Activated naive CD4-positive, alpha-beta T cell treated with anti-CD3 and anti-CD28 coated beads, Interleukin-2, amount 50 U/mL, for 24 hours (primary cell): ENCODE data around the gene TIMM10B.

ENCODE experiments used
- H3K27ac Mint-ChIP-seq: one replicate; pipeline ENCODE4 v1.8.0; 2021; ENCODE audit warnings: mild to moderate bottlenecking, mixed read lengths
- H3K27me3 Mint-ChIP-seq: one replicate; pipeline ENCODE4 v1.8.0; 2021; ENCODE audit warnings: mixed read lengths
- H3K36me3 Mint-ChIP-seq: one replicate; pipeline ENCODE4 v1.8.0; 2021; ENCODE audit warnings: mixed read lengths
- H3K4me1 Mint-ChIP-seq: one replicate; pipeline ENCODE4 v1.8.0; 2021; ENCODE audit warnings: mixed read lengths
- H3K4me3 Mint-ChIP-seq: one replicate; pipeline ENCODE4 v1.8.0; 2021; ENCODE audit warnings: mild to moderate bottlenecking, mixed read lengths
- H3K9me3 Mint-ChIP-seq: one replicate; pipeline ENCODE4 v1.8.0; 2021; ENCODE audit warnings: mixed read lengths

TIMM10B gene, protein sequence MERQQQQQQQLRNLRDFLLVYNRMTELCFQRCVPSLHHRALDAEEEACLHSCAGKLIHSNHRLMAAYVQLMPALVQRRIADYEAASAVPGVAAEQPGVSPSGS

DNA sequence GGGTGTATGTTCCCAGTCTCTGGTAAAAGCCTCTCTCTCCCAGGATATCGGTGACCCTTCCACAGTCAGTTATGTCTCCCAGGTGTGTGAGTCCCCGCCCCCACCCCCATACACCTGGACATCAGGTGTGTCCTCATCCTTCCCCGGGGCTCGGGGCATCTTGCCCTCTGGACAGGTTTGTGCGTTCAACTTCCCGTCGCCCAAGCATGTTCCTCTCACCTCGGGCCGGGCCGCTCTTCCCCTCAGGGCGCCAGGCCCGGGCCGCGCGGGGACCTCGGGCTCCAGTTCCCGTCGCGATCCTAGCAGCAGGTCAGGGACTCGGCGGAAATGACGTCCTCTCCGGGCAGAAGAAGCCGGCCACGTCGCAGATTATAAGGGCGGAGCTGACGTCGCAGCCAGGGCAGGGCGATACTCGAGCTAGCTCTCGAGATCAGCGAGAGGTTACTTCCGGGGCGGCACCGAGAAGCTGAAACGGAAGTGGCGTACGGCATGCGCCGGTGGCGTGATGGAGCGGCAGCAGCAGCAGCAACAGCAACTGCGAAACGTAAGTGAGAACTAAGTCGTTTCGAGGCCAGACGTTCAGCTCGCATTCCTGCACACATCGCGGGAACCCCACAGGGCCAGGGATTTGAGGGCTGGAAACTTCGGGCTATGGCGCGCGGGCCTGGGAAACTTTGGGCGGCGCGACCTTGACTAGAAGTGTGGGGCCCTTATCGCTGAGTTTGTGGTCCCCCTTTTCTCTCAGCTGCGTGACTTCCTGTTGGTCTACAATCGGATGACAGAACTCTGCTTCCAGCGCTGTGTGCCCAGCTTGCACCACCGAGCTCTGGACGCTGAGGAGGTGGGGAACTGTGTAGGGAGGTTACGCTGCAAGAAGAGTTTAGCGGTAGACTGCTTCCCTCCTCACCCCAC is at the start of gene TIMM10B, which contains the start of gene ARFIP2:
TSS of gene TIMM10B (plus strand) at position 490 of the 912 bp plus-strand sequence. CDS start at position 506, 16 bp downstream.
TSS of gene ARFIP2 (minus strand) at position 320 of the 912 bp plus-strand sequence. CDS start 910 bp downstream, outside the sequence.
- no peaks in the 10 kb centered on the region for H3K9me3 Mint-ChIP-seq
- peak within 1 kb of the TSS; percentile 88 for H3K4me3 Mint-ChIP-seq
- peaks cover 13% of the 10 kb centered on the region for H3K36me3 Mint-ChIP-seq
- H3K27ac Mint-ChIP-seq = peak within 1 kb of the TSS; percentile 89
- peaks cover 34% of the 10 kb centered on the region for H3K4me1 Mint-ChIP-seq
- H3K27me3 Mint-ChIP-seq = no peaks in the 10 kb centered on the region

DNA sequence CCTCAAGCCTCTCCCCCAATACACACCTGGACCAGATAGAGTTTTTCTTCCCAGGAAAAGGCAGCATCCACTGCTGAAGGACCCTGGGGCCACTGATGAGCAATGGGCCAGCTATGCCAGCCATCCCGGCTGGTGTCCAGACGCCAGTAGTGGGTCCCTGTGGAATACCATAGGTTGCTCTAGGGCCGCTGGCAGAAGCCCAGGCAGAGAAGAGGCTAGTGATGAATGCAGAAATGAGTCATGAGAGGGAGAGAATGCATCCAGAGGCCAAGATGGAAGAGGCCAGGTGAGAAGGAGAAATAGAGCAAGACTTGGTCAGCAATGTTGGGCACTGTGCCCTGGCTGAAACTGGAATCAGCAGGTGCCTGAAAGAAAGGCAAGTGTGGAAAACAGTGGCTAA is 49.4 kb upstream of the TIMM10B start:
- Mint-ChIP-seq H3K4me1 (peaks cover 4% of the 10 kb centered on the region), H3K36me3 (no peaks in the 10 kb centered on the region), H3K27me3 (no peaks in the 10 kb centered on the region), H3K9me3 (no peaks in the 10 kb centered on the region), H3K4me3 (no peak overlapping the region), H3K27ac (no peak overlapping the region)

DNA sequence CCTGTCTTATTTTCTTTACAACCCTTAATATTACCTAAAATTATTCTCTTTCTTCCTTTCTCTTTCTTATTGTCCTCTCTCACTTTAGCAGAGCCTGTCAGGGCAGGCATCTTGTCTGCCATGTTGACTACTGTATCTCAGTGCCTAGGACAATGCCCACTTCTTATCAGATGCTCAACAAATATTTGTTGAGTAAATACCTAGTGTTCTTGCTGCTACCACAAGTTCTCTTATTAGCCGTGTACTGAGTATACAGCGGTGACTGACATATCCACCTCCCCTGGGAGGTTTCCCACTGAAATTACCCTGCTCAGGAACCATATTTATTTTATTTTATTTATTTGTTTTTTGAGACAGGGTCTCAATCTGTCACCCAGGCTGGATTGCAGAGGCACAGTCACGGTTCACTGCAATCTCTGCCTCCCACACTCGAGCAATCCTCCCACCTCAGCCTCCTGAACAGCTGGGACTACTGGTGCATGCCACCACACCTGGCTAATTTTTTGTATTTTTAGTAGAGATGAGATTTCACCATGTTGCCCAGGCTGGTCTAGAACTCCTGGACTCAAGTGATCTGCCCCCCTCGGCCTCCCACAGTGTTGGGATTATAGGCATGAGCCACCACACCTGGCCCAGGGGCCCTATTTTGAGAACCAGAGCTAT is 47.2 kb upstream of the TIMM10B start:
- H3K27ac Mint-ChIP-seq = no peak overlapping the region
- H3K9me3 Mint-ChIP-seq = no peaks in the 10 kb centered on the region
- no peaks in the 10 kb centered on the region for H3K27me3 Mint-ChIP-seq
- H3K36me3 Mint-ChIP-seq = no peaks in the 10 kb centered on the region
- H3K4me3 Mint-ChIP-seq = no peak overlapping the region
- H3K4me1 Mint-ChIP-seq = peaks cover 4% of the 10 kb centered on the region

DNA sequence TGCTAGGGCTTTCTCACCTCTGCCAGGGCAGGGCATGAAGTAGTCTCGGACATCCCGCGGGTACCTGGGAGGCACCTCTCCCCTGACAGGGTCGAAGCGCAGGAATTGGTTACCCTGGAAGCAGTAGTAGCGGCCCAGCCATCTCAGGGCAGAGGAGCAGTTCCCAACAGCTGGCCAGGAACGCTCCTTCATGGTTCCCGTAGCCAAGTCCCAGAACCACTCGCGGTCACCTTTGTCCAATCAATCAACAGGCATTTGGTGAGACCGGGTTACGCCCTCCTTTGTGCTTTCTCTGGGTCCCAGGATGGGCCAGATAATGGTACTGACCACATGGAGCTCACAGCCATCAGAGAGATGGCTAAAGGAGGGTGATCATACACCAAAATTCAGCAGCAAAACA is 43.9 kb upstream of the TIMM10B start:
- H3K4me3 Mint-ChIP-seq = no peak overlapping the region
- no peaks in the 10 kb centered on the region for H3K9me3 Mint-ChIP-seq

DNA sequence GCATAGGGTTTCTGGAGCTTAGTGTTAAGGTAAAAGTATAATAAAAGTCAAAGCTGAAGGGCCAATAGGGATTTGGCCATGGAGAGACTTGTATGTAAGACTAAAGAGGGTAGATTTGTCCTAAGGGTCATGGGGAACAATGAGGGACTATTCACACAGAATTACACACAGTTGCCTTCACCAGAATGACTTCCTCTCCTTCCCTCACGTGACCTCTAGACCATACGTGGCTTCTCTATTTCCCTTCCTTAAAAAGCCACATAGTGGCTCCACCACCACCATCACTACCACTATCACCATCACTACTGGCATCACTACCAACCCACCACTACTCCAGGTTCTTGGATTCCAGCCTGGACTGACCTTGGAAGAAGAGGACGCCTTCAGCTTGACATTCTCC is 43.3 kb upstream of the TIMM10B start:
- Mint-ChIP-seq H3K27me3 (no peaks in the 10 kb centered on the region), H3K36me3 (no peaks in the 10 kb centered on the region), H3K4me3 (no peak overlapping the region), H3K27ac (no peak overlapping the region), H3K4me1 (peaks cover 4% of the 10 kb centered on the region), H3K9me3 (no peaks in the 10 kb centered on the region)

More for the DNA sequence above, 43.9 kb upstream of the TIMM10B start:
- Mint-ChIP-seq H3K36me3 (no peaks in the 10 kb centered on the region), H3K27me3 (no peaks in the 10 kb centered on the region), H3K4me1 (peaks cover 4% of the 10 kb centered on the region), H3K27ac (no peak overlapping the region)

DNA sequence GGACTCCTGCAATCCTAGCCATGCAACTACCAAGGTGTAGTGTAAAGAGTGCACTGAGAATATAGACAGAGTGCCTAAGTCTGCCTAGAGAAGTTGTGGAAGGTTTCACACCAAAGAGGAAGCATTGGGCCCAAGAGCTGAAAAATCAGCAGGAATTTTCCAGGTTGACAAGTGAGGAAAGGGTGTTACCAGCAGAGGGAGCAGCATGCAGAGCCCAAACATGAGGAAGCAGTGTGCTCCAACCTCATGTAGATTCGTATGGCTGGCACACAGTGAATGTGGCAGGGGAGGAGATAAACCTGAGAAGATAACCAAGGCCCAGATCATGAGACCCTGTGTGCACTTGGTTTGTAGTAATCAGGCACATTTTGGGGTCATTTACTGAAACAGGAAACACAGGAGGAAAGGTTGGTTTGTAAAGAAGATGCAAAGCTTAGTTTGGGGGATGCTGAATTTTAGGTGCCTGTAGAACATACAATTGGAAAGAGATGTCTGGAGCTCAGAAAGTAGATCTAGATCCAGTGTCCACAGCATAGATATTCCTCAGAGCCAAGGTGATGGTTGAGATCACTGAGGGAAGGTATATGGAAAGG is 42.2 kb upstream of the TIMM10B start:
- Mint-ChIP-seq H3K4me1 (peaks cover 4% of the 10 kb centered on the region), H3K27ac (no peak overlapping the region), H3K9me3 (no peaks in the 10 kb centered on the region)

DNA sequence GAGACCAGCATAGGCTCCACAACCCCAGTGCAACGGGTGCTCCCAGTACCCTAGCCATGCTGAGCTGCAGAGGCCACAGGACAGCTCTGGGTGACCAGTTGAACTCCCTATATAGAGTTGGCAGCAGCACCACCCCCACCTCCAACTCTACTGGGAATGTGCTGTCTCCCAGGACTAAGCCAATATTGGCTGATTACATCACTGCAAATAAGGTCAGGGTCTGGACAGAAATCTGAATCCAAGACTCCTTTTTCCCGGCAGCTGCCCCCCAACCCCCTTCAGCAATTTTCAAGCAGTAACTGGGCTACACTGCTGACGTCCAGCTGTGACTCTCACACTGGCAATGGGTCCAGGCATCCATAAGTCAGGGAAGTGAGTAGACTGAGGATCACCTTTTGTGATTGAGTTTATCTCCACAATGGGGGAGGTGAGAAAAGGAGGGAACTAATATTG is 40.4 kb upstream of the TIMM10B start, which contains the start of gene HPX:
TSS of gene HPX (minus strand) at position 82 of the 453 bp plus-strand sequence. CDS start at position 58, 24 bp downstream.
- Mint-ChIP-seq H3K27me3 (no peaks in the 10 kb centered on the region), H3K27ac (peak within 1 kb of the TSS; percentile 14), H3K36me3 (no peaks in the 10 kb centered on the region), H3K4me1 (peaks cover 1% of the 10 kb centered on the region), H3K4me3 (no peak within 1 kb of the TSS), H3K9me3 (no peaks in the 10 kb centered on the region)

More for the DNA sequence above, 42.2 kb upstream of the TIMM10B start:
- no peaks in the 10 kb centered on the region for H3K27me3 Mint-ChIP-seq
- H3K36me3 Mint-ChIP-seq = no peaks in the 10 kb centered on the region
- H3K4me3 Mint-ChIP-seq = no peak overlapping the region

DNA sequence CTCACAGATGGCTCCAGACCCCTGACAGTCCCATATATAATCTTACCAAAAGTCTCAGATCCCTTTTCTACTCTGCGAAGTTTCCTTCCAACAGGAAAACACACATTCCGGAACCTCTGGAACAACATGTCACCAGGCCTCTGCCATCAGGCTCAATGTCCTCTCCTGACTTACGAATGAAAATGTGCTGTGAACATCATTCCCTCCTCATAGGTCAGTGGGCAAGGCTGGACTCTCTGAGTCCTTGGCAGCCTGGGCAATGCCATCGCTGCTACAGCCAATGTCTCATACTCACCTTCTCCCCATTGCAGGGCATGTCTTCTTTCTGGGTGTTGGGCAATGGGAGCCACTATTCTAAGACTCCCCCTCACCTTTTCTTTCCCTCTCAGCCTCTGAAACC is 38.9 kb upstream of the TIMM10B start:
- H3K9me3 Mint-ChIP-seq = no peaks in the 10 kb centered on the region
- H3K36me3 Mint-ChIP-seq = no peaks in the 10 kb centered on the region
- no peak overlapping the region for H3K27ac Mint-ChIP-seq
- no peaks in the 10 kb centered on the region for H3K27me3 Mint-ChIP-seq
- H3K4me3 Mint-ChIP-seq = no peak overlapping the region
- no peaks in the 10 kb centered on the region for H3K4me1 Mint-ChIP-seq

DNA sequence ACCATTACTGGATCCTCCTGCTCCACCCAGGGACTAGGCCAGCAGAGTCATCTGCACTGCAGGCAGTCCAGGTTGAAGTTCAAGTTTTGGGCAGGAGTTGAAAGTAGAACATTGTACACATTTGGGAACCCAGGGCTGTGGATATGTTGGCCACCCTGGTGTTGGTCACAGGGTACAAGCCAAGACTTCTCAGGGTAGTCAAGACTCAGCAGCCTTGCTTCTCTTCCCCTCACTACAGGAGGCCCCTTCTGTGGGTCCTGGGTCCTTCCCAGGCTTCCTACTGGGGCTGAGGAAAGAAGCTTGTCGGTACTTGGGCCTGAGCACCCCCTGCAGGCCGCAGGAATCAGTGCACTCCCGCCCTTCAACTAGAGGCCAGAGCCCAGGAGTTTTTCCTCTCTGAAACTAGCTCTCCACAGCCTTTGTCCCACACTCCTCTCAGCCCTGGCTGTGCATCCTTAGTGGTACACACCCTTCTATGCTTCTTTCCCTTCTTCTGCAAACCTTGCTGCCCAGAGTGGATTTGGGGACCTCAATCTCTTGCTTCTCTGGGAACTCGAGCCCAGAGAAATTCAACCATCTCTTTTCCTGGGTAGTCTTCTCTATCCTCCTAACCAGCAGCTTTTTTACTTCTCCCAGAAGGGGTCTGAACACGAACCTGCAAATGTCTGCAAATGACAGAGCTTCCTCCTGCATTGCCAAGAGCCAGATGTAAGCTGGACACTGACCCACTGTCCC is 37.9 kb upstream of the TIMM10B start:
- Mint-ChIP-seq H3K4me1 (no peaks in the 10 kb centered on the region), H3K27me3 (no peaks in the 10 kb centered on the region), H3K27ac (no peak overlapping the region), H3K4me3 (no peak overlapping the region), H3K9me3 (no peaks in the 10 kb centered on the region), H3K36me3 (no peaks in the 10 kb centered on the region)

DNA sequence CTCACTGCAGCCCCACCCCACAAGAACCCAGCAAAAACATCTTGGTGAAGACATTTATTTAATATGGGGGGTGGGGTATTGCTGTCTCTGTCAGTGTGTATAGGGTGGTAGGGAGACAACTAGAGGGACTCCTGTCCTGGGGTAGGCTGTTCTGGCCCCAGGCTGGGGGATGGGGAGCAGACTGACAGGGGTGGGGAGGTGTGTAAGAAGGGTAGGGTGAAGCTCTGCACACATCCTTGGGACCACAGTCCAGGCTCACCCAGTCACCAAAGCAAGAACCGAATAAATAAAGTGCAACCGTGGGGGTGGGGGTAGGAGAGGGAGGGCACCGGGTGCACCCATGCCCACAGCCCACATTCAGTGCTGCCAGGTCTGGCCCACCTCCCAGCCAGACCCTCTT is 32.7 kb upstream of the TIMM10B start:
- no peaks in the 10 kb centered on the region for H3K4me1 Mint-ChIP-seq
- no peaks in the 10 kb centered on the region for H3K9me3 Mint-ChIP-seq
- H3K27me3 Mint-ChIP-seq = no peaks in the 10 kb centered on the region
- no peaks in the 10 kb centered on the region for H3K36me3 Mint-ChIP-seq
- H3K27ac Mint-ChIP-seq = no peak overlapping the region
- no peak overlapping the region for H3K4me3 Mint-ChIP-seq

DNA sequence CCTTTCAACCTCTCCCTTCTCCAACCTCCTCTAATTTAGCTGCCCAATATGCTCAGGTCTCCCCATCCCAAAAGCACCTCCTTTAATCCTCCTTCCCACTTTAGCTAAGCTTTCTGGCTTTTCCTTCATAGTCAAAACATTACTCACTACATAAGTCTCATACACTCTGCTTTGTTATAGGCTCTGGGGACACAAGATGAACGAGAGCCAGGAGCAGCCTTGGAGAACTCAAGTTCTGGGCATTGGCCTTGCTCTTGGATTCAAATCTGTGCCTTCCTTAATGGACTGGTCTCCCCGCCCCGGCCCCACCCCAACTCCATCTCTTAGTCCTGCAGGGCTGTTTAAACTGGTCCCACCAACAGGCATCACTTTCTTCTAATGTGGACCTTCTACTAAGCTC is 29.1 kb upstream of the TIMM10B start:
- Mint-ChIP-seq H3K9me3 (no peaks in the 10 kb centered on the region), H3K27ac (no peak overlapping the region), H3K27me3 (no peaks in the 10 kb centered on the region), H3K4me3 (no peak overlapping the region), H3K4me1 (no peaks in the 10 kb centered on the region), H3K36me3 (peaks cover 3% of the 10 kb centered on the region)

DNA sequence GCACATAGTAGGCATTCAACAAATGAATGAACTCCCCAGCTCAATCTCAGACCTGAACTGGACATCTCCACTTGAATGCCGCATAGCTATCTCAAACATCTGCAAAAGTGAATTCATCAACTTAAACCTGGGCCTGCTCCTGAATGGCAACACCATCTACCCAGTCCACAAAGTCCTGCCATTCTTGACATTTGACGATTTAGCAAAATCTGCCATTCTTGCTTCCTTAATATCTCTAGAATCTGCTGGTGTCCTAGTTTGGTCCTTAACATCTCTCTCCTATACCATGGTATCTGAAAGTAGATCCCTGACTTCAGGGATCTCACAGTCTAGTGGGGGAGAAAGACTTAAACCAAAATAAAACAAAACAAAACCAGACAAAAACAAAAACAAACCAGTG is 28.1 kb upstream of the TIMM10B start:
- Mint-ChIP-seq H3K4me1 (no peaks in the 10 kb centered on the region), H3K27me3 (no peaks in the 10 kb centered on the region), H3K36me3 (peaks cover 3% of the 10 kb centered on the region), H3K27ac (no peak overlapping the region), H3K4me3 (no peak overlapping the region), H3K9me3 (no peaks in the 10 kb centered on the region)

DNA sequence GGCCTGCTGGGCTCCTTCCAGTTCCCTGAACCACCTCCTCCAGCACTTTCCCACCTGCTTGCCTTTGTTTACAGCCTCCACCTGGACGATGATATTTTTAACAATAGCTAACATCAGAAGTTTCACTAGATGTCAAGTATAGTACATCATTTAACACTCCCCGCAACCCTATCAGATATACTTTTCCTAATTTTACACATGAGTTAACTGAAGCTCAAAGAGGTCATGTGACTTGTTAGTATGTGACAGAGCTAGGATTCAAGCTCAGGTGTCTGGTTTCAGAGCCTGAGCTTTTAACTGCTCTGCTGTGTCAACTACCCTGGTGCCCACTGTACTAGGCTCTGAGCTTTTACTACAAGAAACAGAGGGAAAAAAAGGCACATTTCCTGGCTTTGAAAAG is 26.2 kb upstream of the TIMM10B start:
- H3K36me3 Mint-ChIP-seq = peaks cover 3% of the 10 kb centered on the region

DNA sequence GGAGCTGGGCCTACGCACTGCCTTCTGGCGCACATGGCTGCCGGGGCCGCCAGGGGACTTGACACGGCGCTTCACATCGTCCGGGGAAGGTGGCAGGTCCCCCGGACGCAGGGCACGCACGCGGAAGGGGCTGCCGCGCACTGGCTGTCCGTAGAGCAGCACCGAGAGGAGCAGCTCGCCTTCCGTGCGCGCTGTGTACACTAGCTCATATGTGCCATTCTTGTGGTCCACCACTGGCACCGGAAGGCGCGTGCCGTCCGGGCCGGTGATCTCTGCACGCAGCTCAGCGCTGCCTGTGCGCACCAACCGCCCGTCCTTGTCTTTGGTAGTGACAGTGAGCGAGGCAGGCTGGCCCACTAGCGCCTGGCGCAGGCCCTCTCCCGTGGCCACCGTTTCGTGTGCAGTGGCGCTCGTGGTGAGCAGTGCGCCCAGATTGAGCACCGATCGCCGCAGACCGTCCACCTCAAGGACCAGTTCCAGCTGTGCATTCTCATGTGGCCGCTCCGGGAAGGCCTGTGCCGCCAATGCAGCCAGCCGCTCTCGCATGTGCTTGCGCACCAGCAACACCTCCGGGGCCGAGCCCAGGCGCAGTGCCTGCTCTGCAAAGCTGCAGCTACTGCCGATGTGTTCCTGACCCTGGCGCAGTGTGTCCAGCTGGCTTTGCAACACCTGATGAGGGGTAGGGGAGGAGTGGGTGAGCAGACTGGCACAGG is 24.8 kb upstream of the TIMM10B start:
- peaks cover 3% of the 10 kb centered on the region for H3K36me3 Mint-ChIP-seq
- no peaks in the 10 kb centered on the region for H3K9me3 Mint-ChIP-seq
- H3K27me3 Mint-ChIP-seq = no peaks in the 10 kb centered on the region
- no peaks in the 10 kb centered on the region for H3K4me1 Mint-ChIP-seq
- H3K27ac Mint-ChIP-seq = no peak overlapping the region
- no peak overlapping the region for H3K4me3 Mint-ChIP-seq

More for the DNA sequence above, 26.2 kb upstream of the TIMM10B start:
- Mint-ChIP-seq H3K4me1 (no peaks in the 10 kb centered on the region), H3K27me3 (no peaks in the 10 kb centered on the region), H3K4me3 (no peak overlapping the region), H3K27ac (no peak overlapping the region), H3K9me3 (no peaks in the 10 kb centered on the region)
